D721Med (cell line): ENCODE measurements around the gene INPP5D.
A peak's percentile ranks its signal among the peaks of the same experiment; 100 is the strongest.

Experiments used
- DNase-seq: peaks from one replicate; pipeline ENCODE4 v3.0.0; 2011; ENCODE audit warnings: low spot score; ENCODE audit not compliant: insufficient read length
- FAIRE-seq: peaks from 2 replicates; lab custom pipeline; 2011; peaks lifted over from hg19 to GRCh38; lab: Jason Lieb, UNC
- CTCF ChIP-seq: IDR thresholded peaks from 2 replicates; pipeline ENCODE4 v1.5.1; 2012; ENCODE audit warnings: mild to moderate bottlenecking, control low read depth; ENCODE audit not compliant: insufficient read depth; ENCODE audit errors: missing control alignments

INPP5D gene

DNA sequence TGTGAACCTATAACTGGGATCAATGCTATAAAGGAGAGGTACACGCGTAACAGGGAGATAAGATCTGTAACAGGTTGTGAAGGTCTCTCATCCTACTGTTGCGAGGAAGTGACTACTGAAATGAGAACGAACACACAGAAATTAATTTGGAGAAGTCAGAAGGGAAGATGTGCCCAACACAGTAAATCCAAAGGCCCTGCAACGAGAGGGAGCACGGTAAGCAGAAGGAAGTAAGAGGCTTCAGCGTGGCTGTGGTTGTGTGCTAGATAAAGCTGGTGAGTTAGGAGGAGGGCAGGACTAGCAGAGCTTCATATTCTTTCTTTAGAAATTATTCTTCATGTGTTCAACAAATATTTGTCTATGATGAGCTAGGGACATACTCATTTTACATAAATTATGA lies 188.9 kb downstream of the INPP5D start:
- TF ChIP-seq CTCF: no peak
- no peak for FAIRE-seq
- DNase-seq: no peak

- no peak for TF ChIP-seq CTCF
- DNase-seq (no peak), FAIRE-seq (no peak)
These were observed 190.4 kb downstream of the INPP5D start for GRCh38 chr2:233250568-233250967.

GRCh38 chr2:233250985-233251305 lies 190.8 kb downstream of the INPP5D start:
- no peak for FAIRE-seq
- DNase-seq: no peak
- TF ChIP-seq CTCF: no peak

DNA sequence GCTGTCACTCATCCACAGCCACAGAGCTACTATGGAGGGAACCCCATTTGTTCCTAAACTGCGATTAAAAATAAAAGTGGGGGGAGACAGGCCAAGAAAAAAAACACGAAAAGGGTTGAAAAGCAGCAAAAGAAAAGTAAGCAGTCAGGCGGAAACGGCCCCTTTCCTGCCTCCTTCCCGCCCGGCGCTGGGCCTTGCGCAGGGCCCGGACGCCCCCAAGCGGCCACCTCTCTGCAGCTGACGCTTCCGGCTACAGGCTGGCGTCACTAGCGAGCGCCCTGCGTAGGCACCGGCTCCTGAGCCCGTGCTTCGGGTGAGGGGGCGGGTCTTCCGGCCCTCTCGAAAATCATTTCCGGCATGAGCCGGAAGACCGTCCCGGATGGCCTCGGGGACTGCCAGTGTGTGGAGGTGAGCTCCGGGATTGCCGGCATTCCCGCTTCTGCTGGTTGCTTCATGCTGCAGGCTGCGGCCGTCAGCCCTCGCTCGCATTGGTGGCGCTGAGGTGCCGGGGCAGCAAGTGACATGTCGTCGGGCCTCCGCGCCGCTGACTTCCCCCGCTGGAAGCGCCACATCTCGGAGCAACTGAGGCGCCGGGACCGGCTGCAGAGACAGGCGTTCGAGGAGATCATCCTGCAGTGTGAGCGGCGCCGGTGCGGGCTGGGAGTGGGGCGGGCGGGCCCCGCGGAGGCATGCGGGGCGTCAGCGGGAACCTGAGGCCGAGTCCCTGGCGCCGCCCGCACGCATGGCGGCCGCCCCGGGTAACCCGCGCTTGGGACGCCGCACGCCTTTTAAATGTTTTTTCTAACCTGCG lies 191.4 kb downstream of the INPP5D start, which contains the start of gene ATG16L1:
TSS of gene ATG16L1 (plus strand) at position 368 of the 811 bp plus-strand sequence. CDS start at position 523, 155 bp downstream.
- DNase-seq: peak; percentile 97
- FAIRE-seq: no peak
- peak; percentile 89 for TF ChIP-seq CTCF

GRCh38 chr2:233252227-233252626 lies 192.1 kb downstream of the INPP5D start:
- FAIRE-seq: no peak
- TF ChIP-seq CTCF: no peak
- no peak for DNase-seq

DNA sequence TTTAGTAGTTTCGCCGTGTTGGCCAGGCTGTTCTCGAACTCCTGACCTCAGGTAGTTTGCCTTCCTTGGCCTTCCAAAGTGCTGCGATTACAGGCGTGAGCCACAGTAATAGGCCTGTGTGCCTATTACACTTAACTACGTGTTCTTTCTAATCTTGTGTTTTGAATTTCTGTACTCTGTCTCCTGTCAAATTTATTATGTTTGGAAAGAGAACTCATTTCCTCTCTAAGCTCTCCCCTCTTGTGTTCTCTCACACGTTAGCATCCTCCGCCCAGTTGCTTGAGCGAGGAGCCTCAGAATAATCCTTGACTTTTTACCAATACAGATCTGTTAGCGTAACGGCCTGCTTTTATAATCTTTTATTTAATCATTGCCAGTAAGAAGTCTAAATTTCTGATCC lies 195.0 kb downstream of the INPP5D start:
- FAIRE-seq (no peak), DNase-seq (no peak)
- TF ChIP-seq CTCF: no peak

GRCh38 chr2:233256048-233256447 lies 195.9 kb downstream of the INPP5D start:
- no peak for FAIRE-seq
- TF ChIP-seq CTCF: no peak

More at GRCh38 chr2:233256048-233256447, 195.9 kb downstream of the INPP5D start:
- no peak for DNase-seq
